Endothelial cell of umbilical vein (primary cell): Measurements from ENCODE around the gene NUDT14. TPM values are rescaled to one million over a fixed set of nuclear protein-coding genes. Genes with fewer than 3 reads are reported as not detected.

Source experiments
- BruUV-seq: library from RNA; stranded (reverse); fragments of 400-500 nt; replicated peaks from 2 replicates; lab custom pipeline; 2021; lab: Mats Ljungman, UMichigan
- CTCF ChIA-PET: fragments of 300-600, 350-600 bp; sonication (Branson Sonifier 250); formaldehyde crosslinking; loops from one replicate; lab custom pipeline; 2021; ENCODE audit warnings: antibody characterized with exemption, inconsistent platforms; lab: Charles Lee
- POLR2A ChIA-PET: fragments of 300-600, 350-600 bp; sonication (Branson Sonifier 250); formaldehyde crosslinking; loops from one replicate; lab custom pipeline; 2021; ENCODE audit warnings: antibody characterized with exemption, inconsistent platforms; lab: Charles Lee
- DNase-seq: peaks from one replicate; pipeline ENCODE4 v3.0.0-alpha.2; 2011; ENCODE audit warnings: low read depth, low spot score
- FAIRE-seq: peaks from 2 replicates; lab custom pipeline; 2011; peaks lifted over from hg19 to GRCh38; lab: Jason Lieb, UNC
- H2AFZ ChIP-seq: 2 replicates; pipeline ENCODE4 v1.6.0; 2012; ENCODE audit warnings: low read depth, low read length, control low read depth, inconsistent platforms
- H3K27ac ChIP-seq: 2 replicates; pipeline ENCODE4 v1.5.1; 2011; ENCODE audit warnings: low read depth, mild to moderate bottlenecking, control low read depth, low read length, moderate library complexity; ENCODE audit not compliant: insufficient read depth
- H3K27me3 ChIP-seq, 2 experiments: 2 replicates each; pipeline versions ENCODE4 v1.6.0 to v1.6.1; 2011; ENCODE audit warnings: low read length in 2 of 2, mixed read lengths in 1 of 2; ENCODE audit not compliant: control insufficient read depth in 2 of 2, insufficient read depth in 2 of 2
- H3K36me3 ChIP-seq, 2 experiments: 2 replicates in 1 of 2; 3 replicates in 1 of 2; pipeline ENCODE4 v1.5.1; 2011; ENCODE audit warnings: low read length in 2 of 2, mild to moderate bottlenecking in 1 of 2, moderate library complexity in 1 of 2; ENCODE audit not compliant: control insufficient read depth in 2 of 2, insufficient read depth in 2 of 2; ENCODE audit errors: extremely low read depth in 1 of 2
- H3K4me1 ChIP-seq: 3 replicates; pipeline ENCODE4 v1.5.1; 2011; ENCODE audit warnings: mild to moderate bottlenecking, low read length; ENCODE audit not compliant: control insufficient read depth, insufficient read depth; ENCODE audit errors: extremely low read depth
- H3K4me2 ChIP-seq: 2 replicates; pipeline ENCODE4 v1.6.1; 2011; ENCODE audit warnings: low read length, control low read depth, mixed read lengths; ENCODE audit not compliant: insufficient read depth
- H3K4me3 ChIP-seq, 3 experiments: fragments of 200-600 bp in 1 of 3; sonication (generic), shearing (Covaris generic) in 1 of 3; replicated peaks in 1 of 3; 2 replicates each; pipeline ENCODE4 v1.5.1; 2011 to 2016; ENCODE audit warnings: control low read depth in 3 of 3, low read length in 3 of 3, mild to moderate bottlenecking in 2 of 3, inconsistent platforms in 1 of 3, low read depth in 1 of 3, moderate library complexity in 1 of 3; ENCODE audit not compliant: insufficient read depth in 1 of 3
- H3K79me2 ChIP-seq: 2 replicates; pipeline ENCODE4 v1.6.0; 2012; ENCODE audit warnings: low read length, inconsistent platforms; ENCODE audit not compliant: control insufficient read depth, insufficient read depth
- H3K9ac ChIP-seq: replicated peaks from 2 replicates; pipeline ENCODE3; 2011; ENCODE audit warnings: low read length, control low read depth; ENCODE audit not compliant: insufficient read depth; ENCODE audit errors: extremely low read depth
- H3K9me1 ChIP-seq: replicated peaks from 3 replicates; pipeline ENCODE4 v1.6.0; 2011; ENCODE audit warnings: mild to moderate bottlenecking, low read length; ENCODE audit not compliant: control insufficient read depth, insufficient read depth; ENCODE audit errors: extremely low read depth
- H3K9me3 ChIP-seq: replicated peaks from 2 replicates; pipeline ENCODE4 v1.5.1; 2012; ENCODE audit warnings: low read length, inconsistent platforms; ENCODE audit not compliant: control insufficient read depth, insufficient read depth
- H4K20me1 ChIP-seq: replicated peaks from 2 replicates; pipeline ENCODE3; 2011; ENCODE audit warnings: mild to moderate bottlenecking, low read length; ENCODE audit not compliant: control insufficient read depth, insufficient read depth; ENCODE audit errors: extremely low read depth
- CTCF ChIP-seq, 2 donors: IDR thresholded peaks; 1 replicate in 1 of 2; 2 replicates in 1 of 2; pipeline ENCODE4 v1.5.1; 2011; ENCODE audit warnings: low read length in 2 of 2, mild to moderate bottlenecking in 2 of 2, moderate library complexity in 2 of 2, control low read depth in 1 of 2, inconsistent platforms in 1 of 2, low read depth in 1 of 2; ENCODE audit not compliant: insufficient read depth in 1 of 2; ENCODE audit errors: extremely low read depth in 1 of 2
- EZH2 ChIP-seq: IDR thresholded peaks from 2 replicates; pipeline ENCODE4 v1.6.1; 2012; ENCODE audit warnings: borderline replicate concordance, low read depth, mild to moderate bottlenecking, moderate library complexity, low read length, inconsistent platforms; ENCODE audit not compliant: severe bottlenecking
- FOS ChIP-seq: IDR thresholded peaks from 2 replicates; pipeline ENCODE4 v1.6.1; 2011; ENCODE audit warnings: mild to moderate bottlenecking, low read length, moderate library complexity, borderline replicate concordance; ENCODE audit not compliant: insufficient read depth
- GATA2 ChIP-seq: IDR thresholded peaks from 2 replicates; pipeline ENCODE4 v1.7.0; 2011; ENCODE audit warnings: low read depth, mild to moderate bottlenecking, moderate library complexity, mixed read lengths, low read length; ENCODE audit not compliant: insufficient read length, insufficient read depth
- JUN ChIP-seq: IDR thresholded peaks from 2 replicates; pipeline ENCODE4 v1.6.1; 2011; ENCODE audit warnings: borderline replicate concordance, low read depth; ENCODE audit not compliant: insufficient read length, insufficient read depth
- MYC ChIP-seq: IDR thresholded peaks from one replicate; pipeline ENCODE4 v1.6.1; 2011; ENCODE audit warnings: mild to moderate bottlenecking, low read depth, low read length
- POLR2A ChIP-seq: IDR thresholded peaks from 2 replicates; pipeline ENCODE4 v1.6.1; 2012; ENCODE audit warnings: low read depth, mild to moderate bottlenecking, control low read depth, low read length
- POLR2AphosphoS5 ChIP-seq: IDR thresholded peaks from 2 replicates; pipeline ENCODE4 v1.6.1; 2012; ENCODE audit warnings: low read depth, mild to moderate bottlenecking, control low read depth, low read length, moderate library complexity; ENCODE audit not compliant: insufficient read depth
- dilution Hi-C: fragments of 300-500 bp; cut with MboI; formaldehyde crosslinking; loops from one replicate; pipeline ENCODE4 v1.15.0; 2019; ENCODE audit warnings: low sequenced_read_pairs; ENCODE audit not compliant: extremely low pct_ligation_motif_present
- intact Hi-C: fragments of 100-400 bp; cut with micrococcal nuclease; formaldehyde crosslinking; loops from one replicate; pipeline ENCODE4 v1.10.0; 2022
- polyA plus RNA-seq, 4 experiments: library from polyadenylated mRNA; depleted of rRNA in 3 of 4; stranded (reverse) in 3 of 4; unstranded in 1 of 4; fragments of >200 nt; gene quantifications; 2 replicates each; pipeline versions ENCODE4 v1.2.1 to v1.2.3, GENCODE V29; 2011 to 2012; ENCODE audit warnings: missing spikeins in 1 of 4
- total RNA-seq: library from RNA; stranded (reverse); gene quantifications from 2 replicates; pipeline ENCODE4 v1.2.3, GENCODE V29; 2021
- TF ChIP-seq, protein P1 (sequence below): IDR thresholded peaks from 2 replicates; pipeline ENCODE4 v1.6.1; 2011; ENCODE audit not compliant: insufficient read depth, insufficient read length

NUDT14 gene
- total and polyA plus RNA-seq, 2 donors (not counting 3 experiments of a cell fraction or from before 2014, with no cell fraction given) = 97.7 to 103 TPM

GRCh38 chr14:105165134-105165704 is 15.9 kb downstream of the NUDT14 start:
- Histone ChIP-seq H4K20me1 (no peaks in the 10 kb centered on the region), H3K4me1 (peaks cover 23% of the 10 kb centered on the region), H3K27ac (no peak overlapping the region), H3K79me2 (peaks cover 74% of the 10 kb centered on the region), H3K9me1 (no peaks in the 10 kb centered on the region), H3K36me3 (peaks cover 0 to 3% of the 10 kb centered on the region in 2 experiments), H3K9ac (no peak overlapping the region), H2AFZ (no peak overlapping the region), H3K4me3 (no peak overlapping the region), H3K4me2 (no peak overlapping the region), H3K9me3 (no peaks in the 10 kb centered on the region), H3K27me3 (no peaks in the 10 kb centered on the region)
- FAIRE-seq (no peak), DNase-seq (no peak)
- dilution Hi-C loops = no loop called here
- TF ChIP-seq POLR2A (no peak), MYC (no peak), FOS (no peak), GATA2 (no peak), POLR2AphosphoS5 (no peak), CTCF (IDR thresholded peaks at IDR 0.05; ENCODE audit: extremely low read depth in 1 of 2, insufficient read depth in 1 of 2, low read depth in 1 of 2, low read length in 2 of 2) (no peak), JUN (no peak), EZH2 (no peak)
- TF ChIP-seq, protein P1, sequence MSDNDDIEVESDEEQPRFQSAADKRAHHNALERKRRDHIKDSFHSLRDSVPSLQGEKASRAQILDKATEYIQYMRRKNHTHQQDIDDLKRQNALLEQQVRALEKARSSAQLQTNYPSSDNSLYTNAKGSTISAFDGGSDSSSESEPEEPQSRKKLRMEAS = no peak
- ChIA-PET CTCF (interaction anchor here (1.1 to 2.7 kb wide), 4 partner anchors 14 to 187 kb away, joined by 3 to 15 read pairs (median 4); no protein-coding TSS in a partner anchor), POLR2A (no interaction called here)
- intact Hi-C loops = loop anchor here (5.0 to 10.0 kb wide), 2 partner anchors 80 to 193 kb away; partner anchors contain the start of gene BTBD6
- BruUV-seq = no TSS peak
